ENCODE data around the gene MAPK8IP3.
A peak's percentile ranks its signal among the peaks of the same experiment; 100 is the strongest.

Gene MAPK8IP3

GRCh38 chr16:1776991-1777374 lies 71.0 kb downstream of the MAPK8IP3 start:
- DNase-seq: no peak

- DNase-seq: no peak
These were observed 71.6 kb downstream of the MAPK8IP3 start for GRCh38 chr16:1777375-1778199.

DNA sequence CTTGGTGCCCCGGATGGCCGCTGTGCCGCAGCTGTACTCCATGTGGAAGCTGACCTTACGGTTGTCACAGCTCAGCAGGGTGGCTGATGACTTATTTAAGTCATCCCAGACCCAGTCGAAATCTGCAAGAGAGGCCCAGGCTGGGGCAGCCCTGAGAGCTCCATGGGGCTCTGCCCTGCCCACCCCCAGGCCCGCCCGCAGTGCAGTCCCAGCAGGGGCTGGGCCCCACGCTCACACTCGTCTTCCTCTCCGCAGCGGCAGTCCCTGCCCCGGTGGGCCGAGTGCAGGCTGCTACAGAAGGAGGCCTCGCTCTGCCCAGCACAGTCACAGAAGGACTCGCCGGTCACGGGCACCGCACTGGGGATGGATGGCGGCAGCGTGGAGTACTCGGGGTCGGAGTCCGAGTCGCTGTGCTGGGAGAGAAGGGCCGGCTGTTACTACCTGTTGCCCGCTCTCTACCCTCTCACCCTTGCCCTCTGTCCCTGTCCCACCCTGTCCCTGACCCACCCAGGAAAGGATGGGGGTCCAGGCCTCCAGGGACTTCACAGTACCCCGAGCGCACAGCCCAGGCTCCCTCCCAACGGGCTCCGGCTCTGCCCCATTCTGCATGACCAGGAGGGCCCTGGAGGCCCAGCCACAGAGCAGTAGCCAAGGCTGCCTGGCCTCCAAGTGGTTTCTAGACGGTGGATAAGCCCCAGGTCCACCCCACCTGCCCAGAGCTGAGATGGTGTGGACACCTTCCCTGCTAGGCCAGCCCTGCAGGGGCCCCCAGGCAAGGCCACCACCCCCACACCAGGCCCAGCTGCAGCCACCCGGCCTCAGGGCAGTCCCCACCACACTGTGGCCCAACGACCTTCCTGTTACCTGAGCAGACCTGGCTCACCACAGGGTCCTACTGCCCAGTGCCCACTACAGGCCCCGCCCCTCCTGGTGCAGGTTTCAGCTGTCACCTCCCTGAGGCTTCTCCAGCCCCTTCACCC lies 72.5 kb downstream of the MAPK8IP3 start:
- DNase-seq: no peak

DNA sequence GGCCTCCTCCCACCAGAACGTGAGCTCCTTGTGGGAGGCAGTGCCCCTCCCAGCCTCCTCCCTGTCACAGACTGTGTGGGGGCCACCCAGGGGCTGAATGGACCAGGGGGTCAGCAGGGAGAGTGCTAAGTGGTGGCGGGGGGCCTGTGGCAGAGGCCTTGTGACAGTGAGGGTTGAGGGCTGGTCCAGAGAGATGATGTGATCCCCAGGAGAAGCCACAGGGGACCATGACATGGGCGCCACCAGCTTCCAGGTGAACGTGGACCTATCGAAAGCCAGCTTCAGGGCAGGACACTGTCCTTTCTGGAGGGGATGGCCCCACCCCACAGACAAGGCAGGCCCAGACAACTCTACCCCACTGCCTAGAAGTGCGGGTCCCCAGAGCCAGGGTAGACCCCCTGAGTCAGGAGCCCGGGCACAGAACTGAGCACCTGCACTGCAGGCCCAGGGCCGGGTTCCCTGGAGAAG lies 73.3 kb downstream of the MAPK8IP3 start:
- no peak for DNase-seq

DNA sequence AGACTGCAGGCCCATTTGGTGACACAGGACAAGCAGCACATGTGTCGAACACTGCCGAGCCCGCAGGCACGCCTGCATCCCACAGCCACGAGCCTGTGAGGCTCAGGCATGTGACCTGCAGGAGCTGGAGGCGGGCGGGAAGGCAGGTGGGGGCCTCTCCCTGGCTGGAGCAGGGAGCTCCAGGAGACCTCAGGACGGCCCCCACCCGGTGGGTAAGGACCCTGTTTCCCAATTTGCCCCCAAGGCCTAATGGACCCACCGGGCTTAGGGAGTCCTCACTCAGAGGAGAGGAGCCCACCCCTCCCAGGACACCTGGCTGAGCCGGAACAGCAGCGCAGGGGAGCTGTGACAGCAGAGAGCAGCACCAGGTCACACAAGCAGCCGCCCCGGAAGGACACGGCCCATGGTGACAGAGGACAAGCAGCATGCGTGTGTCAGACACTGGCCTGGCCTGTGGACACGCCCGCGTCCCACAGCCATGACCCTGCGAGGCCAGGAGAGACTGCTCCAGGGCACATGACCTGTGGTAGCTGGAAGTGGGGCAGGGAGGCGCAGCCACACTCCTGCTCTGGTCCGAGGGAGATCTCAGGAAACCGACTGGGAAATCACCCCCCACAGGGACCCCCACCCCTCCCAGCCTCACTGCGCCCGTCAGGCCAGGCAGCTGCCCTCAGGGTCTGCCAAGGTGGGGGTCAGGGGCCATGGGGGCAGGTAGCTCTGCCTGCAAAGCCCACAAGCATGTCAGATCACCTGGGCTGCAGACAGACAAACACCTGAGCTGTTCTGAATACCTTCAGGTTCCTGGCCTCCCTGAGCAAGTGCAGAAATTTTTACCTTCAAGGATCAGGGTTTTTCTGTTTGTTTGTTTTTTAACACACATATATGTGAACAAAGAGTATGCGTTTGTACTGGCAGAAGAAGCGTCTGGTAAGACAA lies 74.0 kb downstream of the MAPK8IP3 start:
- no peak for DNase-seq

DNA sequence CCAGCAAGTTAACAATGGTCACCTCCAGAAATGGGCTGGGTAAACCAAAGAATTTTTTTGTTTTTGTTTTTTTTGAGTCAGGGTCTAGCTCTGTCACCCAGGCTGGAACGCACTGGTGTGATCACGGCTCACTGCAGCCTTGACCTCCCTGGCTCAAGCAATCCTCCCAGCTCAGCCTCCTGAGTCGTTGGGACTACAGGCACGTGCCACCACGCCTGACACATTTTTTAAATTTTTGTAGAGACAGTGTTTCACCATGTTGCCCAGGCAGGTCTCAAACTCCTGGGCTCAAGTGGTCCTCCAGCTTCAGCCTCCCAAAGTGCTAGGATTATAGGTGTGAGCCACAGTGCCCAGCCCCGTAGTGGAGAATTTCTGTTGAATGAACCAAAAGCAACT lies 74.7 kb downstream of the MAPK8IP3 start:
- no peak for DNase-seq

DNA sequence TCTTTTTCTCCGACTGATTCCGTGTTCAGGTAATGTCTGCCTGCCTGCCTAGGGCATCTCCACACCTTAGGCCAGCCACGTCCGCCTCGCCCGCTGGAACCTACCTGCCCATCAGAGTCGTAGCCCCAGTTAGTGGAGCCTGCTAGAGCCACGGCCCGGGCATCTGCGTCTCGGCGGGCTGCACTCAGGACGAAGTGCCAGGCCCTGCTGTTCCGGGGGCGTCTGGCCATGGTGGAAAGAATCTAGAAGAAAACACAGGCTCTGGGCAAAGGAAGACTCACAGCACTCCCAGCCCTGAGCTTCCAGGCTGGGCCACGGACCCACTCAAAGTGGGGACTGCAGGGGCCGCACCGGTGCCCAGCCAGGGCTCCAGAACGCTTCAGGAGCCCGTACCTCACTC lies 75.3 kb downstream of the MAPK8IP3 start:
- no peak for DNase-seq

- DNase-seq: peak; percentile 34
These were observed 75.9 kb downstream of the MAPK8IP3 start for GRCh38 chr16:1781758-1782407.

- peak; percentile 100 for DNase-seq
These were observed 76.6 kb downstream of the MAPK8IP3 start, which contains the start of the genes NUBP2 and SPSB3 for GRCh38 chr16:1782408-1783264. TSS of gene NUBP2 (plus strand) at chr16:1782960. CDS start at chr16:1783021, 61 bp downstream. TSS of gene SPSB3 (minus strand) at chr16:1782571. CDS start at chr16:1781483, 1,088 bp downstream.

GRCh38 chr16:1784977-1785845 lies 79.2 kb downstream of the MAPK8IP3 start:
- DNase-seq: no peak

GRCh38 chr16:1785846-1786170 lies 79.8 kb downstream of the MAPK8IP3 start:
- DNase-seq: no peak

DNA sequence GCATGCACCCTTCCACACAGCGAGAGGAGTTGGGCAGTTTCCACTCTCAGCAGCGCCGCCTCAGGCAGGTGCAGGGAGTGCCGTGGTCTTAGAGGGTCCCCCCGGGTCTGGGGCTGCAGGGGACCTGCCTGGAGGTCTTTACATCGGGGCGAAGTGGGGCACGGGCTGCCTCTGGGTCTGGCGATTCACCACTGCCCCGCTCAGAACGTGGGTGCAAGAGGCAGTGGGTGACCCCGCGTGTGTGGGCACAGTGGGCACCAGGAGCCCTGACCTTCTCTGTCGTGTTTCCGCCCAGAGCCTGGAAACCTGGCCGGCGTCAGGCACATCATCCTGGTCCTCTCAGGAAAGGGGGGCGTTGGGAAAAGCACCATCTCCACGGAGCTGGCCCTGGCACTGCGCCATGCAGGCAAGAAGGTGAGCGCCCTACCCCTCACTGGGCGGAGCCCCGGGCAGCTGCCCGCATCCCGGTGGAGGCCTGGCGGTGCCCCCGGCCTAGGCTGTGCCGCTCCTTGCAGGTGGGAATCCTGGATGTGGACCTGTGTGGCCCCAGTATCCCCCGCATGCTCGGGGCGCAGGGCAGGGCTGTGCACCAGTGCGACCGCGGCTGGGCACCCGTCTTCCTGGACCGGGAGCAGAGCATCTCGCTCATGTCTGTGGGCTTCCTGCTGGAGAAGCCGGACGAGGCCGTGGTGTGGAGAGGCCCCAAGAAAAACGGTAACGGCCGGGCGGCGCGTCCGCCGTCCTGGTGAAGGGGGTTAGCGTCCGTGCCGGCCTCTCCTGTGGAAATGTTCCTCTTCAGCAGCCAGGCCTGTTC lies 80.5 kb downstream of the MAPK8IP3 start:
- DNase-seq: no peak

DNA sequence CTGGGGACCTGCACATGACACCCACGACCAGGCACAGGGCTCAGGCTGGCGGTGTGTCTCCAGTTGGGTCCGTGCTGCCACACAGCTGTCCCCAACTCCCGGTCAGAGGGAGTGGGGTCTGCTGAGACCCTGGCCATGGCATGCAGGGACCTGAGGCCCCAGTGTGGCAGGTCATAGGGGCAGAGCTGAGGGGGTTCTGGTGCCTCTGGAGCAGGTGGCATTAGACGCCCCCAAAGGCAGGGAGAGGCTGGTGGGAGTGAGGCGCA lies 81.0 kb downstream of the MAPK8IP3 start:
- DNase-seq: no peak

- DNase-seq: no peak
These were observed 81.5 kb downstream of the MAPK8IP3 start for GRCh38 chr16:1787322-1788094.

DNA sequence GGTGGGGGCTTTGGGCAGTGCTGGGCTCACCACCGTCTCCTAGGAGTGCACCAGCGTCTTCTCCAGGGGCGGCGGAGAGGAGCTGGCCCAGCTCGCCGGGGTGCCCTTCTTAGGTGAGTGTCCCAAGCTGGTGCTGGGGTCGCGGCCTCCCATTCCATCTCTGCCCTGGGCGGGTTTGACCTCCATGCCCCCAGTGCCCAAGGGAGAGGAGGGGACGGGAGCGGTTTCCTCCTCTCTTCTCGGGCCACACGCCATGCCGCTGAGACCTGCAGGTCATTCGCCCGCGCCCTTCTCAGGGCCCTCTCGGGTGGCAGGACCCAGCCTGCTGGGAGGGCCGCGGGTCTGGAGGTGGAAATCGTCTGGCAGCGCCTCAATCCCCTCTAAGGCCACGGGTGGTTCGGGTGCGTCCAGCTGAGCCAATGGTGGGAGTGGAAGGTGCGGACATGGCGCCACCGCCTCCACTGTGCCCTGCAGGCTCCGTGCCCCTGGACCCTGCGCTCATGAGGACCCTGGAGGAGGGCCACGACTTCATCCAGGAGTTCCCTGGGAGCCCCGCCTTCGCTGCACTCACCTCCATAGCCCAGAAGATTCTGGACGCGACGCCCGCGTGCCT lies 82.2 kb downstream of the MAPK8IP3 start:
- DNase-seq: no peak

GRCh38 chr16:1788708-1789100 lies 82.7 kb downstream of the MAPK8IP3 start:
- no peak for DNase-seq

DNA sequence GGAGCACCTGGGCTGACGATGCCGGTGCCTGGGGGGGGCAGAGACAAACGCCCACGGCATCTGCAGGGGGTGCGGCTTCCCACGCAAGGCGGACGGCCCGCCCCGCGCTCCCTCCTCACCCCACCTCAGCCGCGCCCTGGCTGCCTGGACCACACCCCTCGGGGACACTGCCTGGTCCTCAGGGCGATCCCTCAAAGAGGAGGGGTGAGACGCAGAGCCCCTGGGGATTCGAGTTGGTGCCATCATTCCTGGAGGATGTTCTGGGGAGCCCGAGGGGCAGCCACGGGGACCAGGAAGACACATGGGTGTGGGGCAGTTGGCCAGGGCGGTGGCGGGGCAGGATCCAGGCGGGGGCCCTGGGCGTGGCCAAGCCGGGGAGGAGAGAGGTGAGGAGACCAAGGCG lies 83.6 kb downstream of the MAPK8IP3 start:
- no peak for DNase-seq

DNA sequence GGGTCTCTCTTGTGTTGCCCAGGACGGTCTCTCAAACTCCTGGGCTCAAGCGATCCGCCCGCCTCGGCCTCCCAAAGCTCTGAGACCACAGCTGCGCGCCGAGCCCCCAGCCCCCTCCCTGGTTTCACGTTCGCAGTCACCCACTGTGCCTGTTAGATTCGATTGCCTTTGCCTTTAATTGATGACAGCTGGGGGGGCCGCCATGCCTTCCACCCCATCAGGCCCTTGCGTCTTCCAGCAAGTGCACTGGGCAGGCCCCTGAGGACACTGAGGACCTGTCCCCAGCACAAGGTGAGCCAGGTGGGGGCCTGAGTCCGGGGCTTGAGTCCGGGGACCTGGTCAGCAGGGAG lies 84.2 kb downstream of the MAPK8IP3 start:
- no peak for DNase-seq

Data from activated CD4-positive, alpha-beta T cell treated with anti-CD3 and anti-CD28 coated beads, Interleukin-10, Interleukin-2, amounts not matched to agents 100 ng/mL and 50 ng/mL, durations not matched to agents 16 hours and 8 hours (primary cell).